ENCODE data around the gene PIP5K1B. TPM values are rescaled to one million over a fixed set of nuclear protein-coding genes. Genes with fewer than 3 reads are reported as not detected.

Gene PIP5K1B
- total RNA-seq, 1 donor from 2014 or later: 71.9 TPM

- intact Hi-C loops (cut with micrococcal nuclease): no loop called here
- H3K27ac ChIP-seq (replicated peaks): no peak overlapping the region
- H3K4me1 ChIP-seq: peaks cover 57% of the 10 kb centered on the region
Measured at GRCh38 chr9:68843239-68843638, 138.2 kb downstream of the PIP5K1B start.

DNA sequence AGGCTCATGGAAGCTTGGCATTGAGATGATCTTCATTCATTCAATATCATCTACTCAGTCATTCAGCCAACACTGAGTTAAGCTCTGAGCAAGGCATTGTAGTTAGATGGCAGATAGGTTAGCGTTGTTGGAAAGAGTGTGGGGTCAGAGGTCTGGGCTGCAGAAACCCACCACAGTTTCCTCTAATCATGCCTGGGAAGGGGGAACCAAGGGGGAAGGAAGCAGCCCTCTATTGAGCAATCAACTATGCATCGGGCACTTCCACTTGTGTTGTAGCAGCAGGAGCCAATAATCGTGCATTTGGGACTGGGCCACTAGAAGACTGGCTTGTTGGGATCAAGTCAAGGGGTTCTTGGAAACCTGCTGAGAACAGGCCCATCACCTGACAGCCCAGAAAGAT, 139.1 kb downstream of the PIP5K1B start:
- H3K27ac ChIP-seq (replicated peaks): no peak overlapping the region
- no peak for TF ChIP-seq CTCF (IDR thresholded peaks at IDR 0.05; ENCODE audit: borderline replicate concordance)
- intact Hi-C loops (cut with micrococcal nuclease): no loop called here

More at GRCh38 chr9:68843239-68843638, 138.2 kb downstream of the PIP5K1B start:
- no peak for DNase-seq
- no peak for TF ChIP-seq CTCF (IDR thresholded peaks at IDR 0.05; ENCODE audit: borderline replicate concordance)
- Histone ChIP-seq H3K27me3 (ENCODE audit: low read depth) (no peaks in the 10 kb centered on the region), H3K36me3 (no peaks in the 10 kb centered on the region), H3K4me3 (no peak overlapping the region), H3K9me3 (replicated peaks) (no peaks in the 10 kb centered on the region)

GRCh38 chr9:68844631-68845612, 139.9 kb downstream of the PIP5K1B start:
- peak overlapping the region; percentile 9 for H3K4me3 ChIP-seq
- no peaks in the 10 kb centered on the region for H3K9me3 ChIP-seq (replicated peaks)
- TF ChIP-seq CTCF (IDR thresholded peaks at IDR 0.05; ENCODE audit: borderline replicate concordance): peak; percentile 65
- intact Hi-C loops (cut with micrococcal nuclease): no loop called here
- H3K27ac ChIP-seq (replicated peaks): peak overlapping the region; percentile 34
- H3K4me1 ChIP-seq: peaks cover 42% of the 10 kb centered on the region
- H3K27me3 ChIP-seq (ENCODE audit: low read depth): no peaks in the 10 kb centered on the region
- DNase-seq: peak; percentile 29
- H3K36me3 ChIP-seq: no peaks in the 10 kb centered on the region

More for the DNA sequence above, 139.1 kb downstream of the PIP5K1B start:
- H3K9me3 ChIP-seq (replicated peaks): no peaks in the 10 kb centered on the region
- no peaks in the 10 kb centered on the region for H3K36me3 ChIP-seq
- H3K4me1 ChIP-seq: peaks cover 48% of the 10 kb centered on the region
- no peaks in the 10 kb centered on the region for H3K27me3 ChIP-seq (ENCODE audit: low read depth)
- no peak for DNase-seq
- no peak overlapping the region for H3K4me3 ChIP-seq

DNA sequence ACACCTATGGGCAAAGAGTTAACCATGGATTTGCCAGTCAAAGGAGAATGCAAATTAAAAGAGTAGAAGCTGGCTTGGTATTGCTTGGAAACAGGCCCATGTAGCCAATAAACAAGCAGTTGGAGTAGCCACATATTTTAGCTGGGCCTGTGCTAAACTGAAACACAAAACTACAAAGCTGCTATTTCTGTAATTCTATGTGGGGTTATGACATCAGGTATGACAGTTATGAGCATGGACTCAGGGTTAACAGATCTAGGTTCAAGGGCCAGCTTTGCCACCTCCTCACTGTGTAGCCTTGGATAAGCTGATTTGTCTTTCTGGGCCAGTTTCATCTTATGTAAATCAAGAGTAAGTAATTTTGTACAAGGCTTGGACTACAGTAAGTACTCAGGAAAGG, 142.7 kb downstream of the PIP5K1B start:
- peaks cover 48% of the 10 kb centered on the region for H3K4me1 ChIP-seq
- no peaks in the 10 kb centered on the region for H3K27me3 ChIP-seq (ENCODE audit: low read depth)
- H3K4me3 ChIP-seq: no peak overlapping the region
- no peak for TF ChIP-seq CTCF (IDR thresholded peaks at IDR 0.05; ENCODE audit: borderline replicate concordance)
- no peak overlapping the region for H3K27ac ChIP-seq (replicated peaks)
- no peaks in the 10 kb centered on the region for H3K36me3 ChIP-seq
- H3K9me3 ChIP-seq (replicated peaks): no peaks in the 10 kb centered on the region
- intact Hi-C loops (cut with micrococcal nuclease): no loop called here
- no peak for DNase-seq

GRCh38 chr9:68851657-68852056, 146.6 kb downstream of the PIP5K1B start:
- Histone ChIP-seq H3K27ac (replicated peaks) (no peak overlapping the region), H3K36me3 (no peaks in the 10 kb centered on the region), H3K9me3 (replicated peaks) (no peaks in the 10 kb centered on the region), H3K27me3 (ENCODE audit: low read depth) (no peaks in the 10 kb centered on the region), H3K4me3 (no peak overlapping the region), H3K4me1 (peaks cover 25% of the 10 kb centered on the region)
- intact Hi-C loops (cut with micrococcal nuclease): no loop called here
- no peak for TF ChIP-seq CTCF (IDR thresholded peaks at IDR 0.05; ENCODE audit: borderline replicate concordance)
- no peak for DNase-seq

Data from left ventricle myocardium inferior (tissue), 1 donor.